H9 (cell line): ENCODE data around the gene DNHD1. TPM values are rescaled to one million over a fixed set of nuclear protein-coding genes. Genes with fewer than 3 reads are reported as not detected.

Experiments used
- DNase-seq: peaks from one replicate; pipeline ENCODE4 v3.0.0-alpha.2; 2017
- H2AFZ ChIP-seq: one replicate; pipeline ENCODE4 v1.6.1; 2013; ENCODE audit warnings: mild to moderate bottlenecking, low read length, control low read depth, moderate library complexity
- H2AK5ac ChIP-seq: 2 replicates; pipeline ENCODE4 v1.6.1; 2013; ENCODE audit warnings: low read length, control low read depth, mixed read lengths; ENCODE audit not compliant: insufficient read length
- H2BK120ac ChIP-seq: one replicate; pipeline ENCODE4 v1.6.1; 2013; ENCODE audit warnings: low read depth, mild to moderate bottlenecking, low read length, control low read depth, inconsistent platforms; ENCODE audit not compliant: poor library complexity, severe bottlenecking
- H2BK12ac ChIP-seq: 2 replicates; pipeline ENCODE4 v1.6.1; 2013; ENCODE audit warnings: low read length, control low read depth, mixed read lengths, low read depth; ENCODE audit not compliant: insufficient read length
- H2BK15ac ChIP-seq: 2 replicates; pipeline ENCODE4 v1.6.1; 2013; ENCODE audit warnings: low read depth, low read length, control low read depth
- H2BK20ac ChIP-seq: one replicate; pipeline ENCODE4 v1.6.1; 2013; ENCODE audit warnings: low read depth, mild to moderate bottlenecking, low read length, control low read depth, inconsistent platforms; ENCODE audit not compliant: poor library complexity, severe bottlenecking
- H2BK5ac ChIP-seq: 2 replicates; pipeline ENCODE4 v1.6.1; 2013; ENCODE audit warnings: low read length, control low read depth, mixed read lengths; ENCODE audit not compliant: insufficient read length
- H3K14ac ChIP-seq: 2 replicates; pipeline ENCODE4 v1.6.1; 2013; ENCODE audit warnings: low read length, control low read depth; ENCODE audit not compliant: insufficient read depth
- H3K18ac ChIP-seq: 2 replicates; pipeline ENCODE4 v1.6.1; 2013; ENCODE audit warnings: low read depth, mild to moderate bottlenecking, mixed read lengths, low read length, control low read depth; ENCODE audit not compliant: insufficient read length
- H3K23ac ChIP-seq: 2 replicates; pipeline ENCODE4 v1.6.1; 2013; ENCODE audit warnings: low read length, control low read depth, mixed read lengths, low read depth; ENCODE audit not compliant: insufficient read length
- H3K23me2 ChIP-seq: 2 replicates; pipeline ENCODE4 v1.6.1; 2013; ENCODE audit warnings: low read depth, mild to moderate bottlenecking, mixed read lengths, low read length, control low read depth; ENCODE audit not compliant: insufficient read length, poor library complexity, severe bottlenecking
- H3K27ac ChIP-seq: 2 replicates; pipeline ENCODE4 v1.5.1; 2013; ENCODE audit warnings: low read length, control low read depth, mixed read lengths, low read depth; ENCODE audit not compliant: insufficient read length
- H3K27me3 ChIP-seq: 2 replicates; pipeline ENCODE4 v1.6.1; 2013; ENCODE audit warnings: low read length, control low read depth, inconsistent platforms; ENCODE audit not compliant: insufficient read depth
- H3K4ac ChIP-seq: 2 replicates; pipeline ENCODE4 v1.6.1; 2013; ENCODE audit warnings: low read depth, mild to moderate bottlenecking, control low read depth, inconsistent platforms, low read length, moderate library complexity
- H3K4me1 ChIP-seq: 2 replicates; pipeline ENCODE4 v1.6.1; 2013; ENCODE audit warnings: low read length, control low read depth, inconsistent platforms; ENCODE audit not compliant: insufficient read depth
- H3K4me2 ChIP-seq: 2 replicates; pipeline ENCODE4 v1.6.1; 2013; ENCODE audit warnings: low read length, control low read depth, mixed read lengths; ENCODE audit not compliant: insufficient read length, insufficient read depth
- H3K56ac ChIP-seq: 2 replicates; pipeline ENCODE4 v1.6.1; 2013; ENCODE audit warnings: low read depth, mild to moderate bottlenecking, mixed read lengths, low read length, control low read depth; ENCODE audit not compliant: insufficient read length
- H3K79me1 ChIP-seq: 2 replicates; pipeline ENCODE4 v1.6.1; 2013; ENCODE audit warnings: low read depth, mild to moderate bottlenecking, moderate library complexity, low read length, control low read depth, inconsistent platforms; ENCODE audit not compliant: insufficient read depth, poor library complexity, severe bottlenecking
- H3K79me2 ChIP-seq: 2 replicates; pipeline ENCODE4 v1.6.1; 2013; ENCODE audit warnings: low read length, control low read depth, inconsistent platforms; ENCODE audit not compliant: insufficient read depth
- H3K9ac ChIP-seq: 2 replicates; pipeline ENCODE4 v1.6.1; 2013; ENCODE audit warnings: low read length, control low read depth, mixed read lengths; ENCODE audit not compliant: insufficient read length; ENCODE audit errors: extremely low read depth
- H3K9me3 ChIP-seq: one replicate; pipeline ENCODE4 v1.6.1; 2013; ENCODE audit warnings: low read depth, low read length, inconsistent platforms; ENCODE audit not compliant: control insufficient read depth
- H3T11ph ChIP-seq: one replicate; pipeline ENCODE4 v1.6.1; 2013; ENCODE audit warnings: mild to moderate bottlenecking, low read length, control low read depth, inconsistent platforms
- H4K20me1 ChIP-seq: one replicate; pipeline ENCODE4 v1.6.1; 2013; ENCODE audit not compliant: control insufficient read depth, insufficient read length, insufficient read depth
- H4K5ac ChIP-seq: 2 replicates; pipeline ENCODE4 v1.6.1; 2013; ENCODE audit warnings: low read depth, mild to moderate bottlenecking, mixed read lengths, low read length, control low read depth; ENCODE audit not compliant: insufficient read length
- H4K8ac ChIP-seq: replicated peaks from 2 replicates; pipeline ENCODE4 v1.6.1; 2013; ENCODE audit warnings: low read length, control low read depth, mixed read lengths, low read depth; ENCODE audit not compliant: insufficient read length
- H4K91ac ChIP-seq: 2 replicates; pipeline ENCODE4 v1.6.1; 2013; ENCODE audit warnings: low read depth, mild to moderate bottlenecking, moderate library complexity, mixed read lengths, low read length, control low read depth; ENCODE audit not compliant: insufficient read length
- H3K27ac Mint-ChIP-seq, 3 experiments: 2 replicates in 2 of 3; 3 replicates in 1 of 3; pipeline ENCODE4 v1.8.0; 2020 to 2021; ENCODE audit warnings: mixed read lengths in 3 of 3, mild to moderate bottlenecking in 1 of 3, moderate library complexity in 1 of 3
- H3K27me3 Mint-ChIP-seq: 2 replicates; pipeline ENCODE4 v1.8.0; 2021; ENCODE audit warnings: low read depth, mild to moderate bottlenecking, moderate library complexity, mixed read lengths
- H3K36me3 Mint-ChIP-seq, 3 experiments: 2 replicates in 2 of 3; 3 replicates in 1 of 3; pipeline ENCODE4 v1.8.0; 2020 to 2021; ENCODE audit warnings: low read depth in 3 of 3, mixed read lengths in 3 of 3; ENCODE audit not compliant: insufficient read depth in 1 of 3
- H3K4me1 Mint-ChIP-seq, 2 experiments: 2 replicates each; pipeline ENCODE4 v1.8.0; 2020; ENCODE audit warnings: mixed read lengths in 2 of 2
- H3K4me3 Mint-ChIP-seq, 2 experiments: 2 replicates in 1 of 2; 3 replicates in 1 of 2; pipeline ENCODE4 v1.8.0; 2020 to 2021; ENCODE audit warnings: mild to moderate bottlenecking in 2 of 2, mixed read lengths in 2 of 2, moderate library complexity in 1 of 2
- H3K9me3 Mint-ChIP-seq, 2 experiments: 2 replicates in 1 of 2; 3 replicates in 1 of 2; pipeline ENCODE4 v1.8.0; 2020; ENCODE audit warnings: mild to moderate bottlenecking in 2 of 2, mixed read lengths in 2 of 2, moderate library complexity in 1 of 2
- CTCF ChIP-seq: fragments of 200-600 bp; sonication (generic); conservative IDR thresholded peaks from 3 replicates; pipeline ENCODE4 v1.8.0; 2021; ENCODE audit warnings: antibody characterized with exemption, mild to moderate bottlenecking
- WGBS: extraction: QIAGEN DNeasy Blood & Tissue Kit; methylation state at CpG from one replicate; pipeline ENCODE4 v1.1.7; 2013; ENCODE audit warnings: missing lambda C conversion rate, low lambda C conversion rate, mixed read lengths; ENCODE audit not compliant: insufficient read length; ENCODE audit errors: extremely low coverage; 5-methylcytosine and 5-hydroxymethylcytosine counted together
- total RNA-seq: library from RNA; stranded (reverse); gene quantifications from 2 replicates; pipeline ENCODE4 v1.2.1, GENCODE V29; 2021

Gene DNHD1
- total RNA-seq, 1 experiment from 2014 or later: 3.5 TPM

GRCh38 chr11:6476571-6476970, 20.5 kb upstream of the DNHD1 start:
- DNase-seq: peak; percentile 55
- H3K4me3 Mint-ChIP-seq: no peak overlapping the region

More at GRCh38 chr11:6476571-6476970, 20.5 kb upstream of the DNHD1 start:
- no peak overlapping the region for H3K9ac ChIP-seq
- no peak overlapping the region for H2AFZ ChIP-seq
- no peak overlapping the region for H2BK12ac ChIP-seq
- H3K27ac Mint-ChIP-seq: no peak overlapping the region
- H3K4me1 Mint-ChIP-seq: peaks cover 35% of the 10 kb centered on the region in 2 experiments
- H3K9me3 Mint-ChIP-seq: no peaks in the 10 kb centered on the region
- H3K56ac ChIP-seq: no peak overlapping the region
- H2BK20ac ChIP-seq: no peak overlapping the region
- no peaks in the 10 kb centered on the region for H3K9me3 ChIP-seq
- no peaks in the 10 kb centered on the region; the same call in none of the 2 replicates for H3K27me3 Mint-ChIP-seq
- H2AK5ac ChIP-seq: no peak overlapping the region
- H3K36me3 Mint-ChIP-seq: peaks cover 30 to 39% (median 36%) of the 10 kb centered on the region in 3 experiments
- no peak overlapping the region for H3K4ac ChIP-seq
- no CpG with 5 or more reads among the region's 4 CpGs for WGBS
- no peak overlapping the region for H4K5ac ChIP-seq
- no peaks in the 10 kb centered on the region for H4K20me1 ChIP-seq
- no peak overlapping the region for H2BK15ac ChIP-seq
- no peak overlapping the region for H3K23ac ChIP-seq
- H3K79me2 ChIP-seq: peaks cover 10% of the 10 kb centered on the region; the same call in 1 of the 2 replicates
- H3K27me3 ChIP-seq: no peaks in the 10 kb centered on the region; the same call in 1 of the 2 replicates
- no peak overlapping the region for H2BK5ac ChIP-seq
- peaks cover 4% of the 10 kb centered on the region for H3K79me1 ChIP-seq
- peaks cover 21% of the 10 kb centered on the region for H3K23me2 ChIP-seq
- no peak overlapping the region for H3T11ph ChIP-seq
- peaks cover 8% of the 10 kb centered on the region; the same call in 1 of the 2 replicates for H3K4me1 ChIP-seq
- H3K18ac ChIP-seq: no peak overlapping the region
- H3K27ac ChIP-seq: no peak overlapping the region
- no peak for TF ChIP-seq CTCF
- no peak overlapping the region for H3K14ac ChIP-seq
- H4K8ac ChIP-seq: no peak overlapping the region
- H2BK120ac ChIP-seq: no peak overlapping the region
- H4K91ac ChIP-seq: no peak overlapping the region
- H3K4me2 ChIP-seq: no peak overlapping the region
